ENCODE measurements around the gene CASZ1. TPM values are rescaled to one million over a fixed set of nuclear protein-coding genes. Genes with fewer than 3 reads are reported as not detected.

Gene CASZ1
- total RNA-seq, 6 donors from 2014 or later: 39.7 to 112 (median 60.8) TPM

DNA sequence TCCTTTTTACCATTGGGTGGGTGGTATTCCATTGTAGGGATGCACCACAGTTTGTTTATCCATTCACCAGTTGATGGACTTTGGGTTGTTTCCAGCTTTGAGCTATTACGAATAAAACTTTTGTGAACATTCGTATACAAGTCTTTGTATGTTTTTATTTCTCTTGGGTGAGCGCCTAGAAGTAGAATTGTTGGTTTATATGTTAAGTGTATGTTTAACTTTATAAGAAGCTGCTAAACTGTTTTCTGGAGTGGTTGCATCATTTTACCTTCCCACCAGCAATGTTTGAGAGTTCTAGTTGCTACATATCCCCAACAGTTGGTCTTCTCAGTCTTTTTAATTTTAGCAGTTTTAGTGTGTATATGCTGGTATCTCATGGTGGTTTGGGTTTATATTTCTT, 189.2 kb downstream of the CASZ1 start:
- TF ChIP-seq EP300 (IDR thresholded peaks at IDR 0.05) (no peak), POLR2A (IDR thresholded peaks at IDR 0.05) (no peak), POLR2AphosphoS5 (IDR thresholded peaks at IDR 0.05) (no peak)
- TF ChIP-seq, protein P1, sequence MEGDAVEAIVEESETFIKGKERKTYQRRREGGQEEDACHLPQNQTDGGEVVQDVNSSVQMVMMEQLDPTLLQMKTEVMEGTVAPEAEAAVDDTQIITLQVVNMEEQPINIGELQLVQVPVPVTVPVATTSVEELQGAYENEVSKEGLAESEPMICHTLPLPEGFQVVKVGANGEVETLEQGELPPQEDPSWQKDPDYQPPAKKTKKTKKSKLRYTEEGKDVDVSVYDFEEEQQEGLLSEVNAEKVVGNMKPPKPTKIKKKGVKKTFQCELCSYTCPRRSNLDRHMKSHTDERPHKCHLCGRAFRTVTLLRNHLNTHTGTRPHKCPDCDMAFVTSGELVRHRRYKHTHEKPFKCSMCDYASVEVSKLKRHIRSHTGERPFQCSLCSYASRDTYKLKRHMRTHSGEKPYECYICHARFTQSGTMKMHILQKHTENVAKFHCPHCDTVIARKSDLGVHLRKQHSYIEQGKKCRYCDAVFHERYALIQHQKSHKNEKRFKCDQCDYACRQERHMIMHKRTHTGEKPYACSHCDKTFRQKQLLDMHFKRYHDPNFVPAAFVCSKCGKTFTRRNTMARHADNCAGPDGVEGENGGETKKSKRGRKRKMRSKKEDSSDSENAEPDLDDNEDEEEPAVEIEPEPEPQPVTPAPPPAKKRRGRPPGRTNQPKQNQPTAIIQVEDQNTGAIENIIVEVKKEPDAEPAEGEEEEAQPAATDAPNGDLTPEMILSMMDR (IDR thresholded peaks at IDR 0.05): no peak
- H3K4me3 ChIP-seq: no peak overlapping the region
- WGBS, 2 donors: 66 to 74% methylated on average over 3 of the region's 3 CpGs
- no peak overlapping the region for H3K27ac ChIP-seq
- H3K36me3 ChIP-seq: no peaks in the 10 kb centered on the region
- H3K4me1 ChIP-seq: no peaks in the 10 kb centered on the region
- H3K9me3 ChIP-seq: no peaks in the 10 kb centered on the region
- H3K27me3 ChIP-seq: no peaks in the 10 kb centered on the region
- DNase-seq: no peak
- no peak for ATAC-seq (ENCODE audit: low FRiP score in 2 of 2)

DNA sequence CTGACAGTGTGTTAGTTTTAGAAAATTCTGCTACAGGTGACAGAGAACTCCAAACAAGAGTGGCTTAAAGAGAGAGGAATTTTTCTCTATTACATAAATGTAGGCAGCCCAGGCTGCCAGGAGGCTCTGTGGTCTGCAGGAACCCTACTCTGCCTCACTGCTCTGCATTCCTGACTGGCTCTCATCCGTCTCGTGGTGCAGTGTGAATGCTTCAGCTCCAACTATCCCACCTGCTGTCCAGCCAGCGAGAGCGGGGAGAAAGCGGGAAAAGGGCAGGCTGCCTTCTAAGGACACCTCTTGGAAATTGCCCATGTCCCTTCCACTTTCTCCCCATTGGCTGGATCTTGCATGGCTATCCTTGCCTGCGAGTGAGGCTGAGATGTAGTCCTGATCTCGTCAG, 190.4 kb downstream of the CASZ1 start:
- TF ChIP-seq POLR2A (IDR thresholded peaks at IDR 0.05): no peak
- no peak for TF ChIP-seq EP300 (IDR thresholded peaks at IDR 0.05)
- TF ChIP-seq, protein P1 (IDR thresholded peaks at IDR 0.05): no peak
- no peak for TF ChIP-seq POLR2AphosphoS5 (IDR thresholded peaks at IDR 0.05)
- Histone ChIP-seq H3K4me1 (no peaks in the 10 kb centered on the region), H3K4me3 (no peak overlapping the region), H3K27me3 (no peaks in the 10 kb centered on the region), H3K27ac (no peak overlapping the region), H3K36me3 (no peaks in the 10 kb centered on the region), H3K9me3 (no peaks in the 10 kb centered on the region)
- WGBS, 2 donors: 94% methylated on average over 7 of the region's 7 CpGs
- ATAC-seq (ENCODE audit: low FRiP score in 2 of 2) (no peak), DNase-seq (no peak)

DNA sequence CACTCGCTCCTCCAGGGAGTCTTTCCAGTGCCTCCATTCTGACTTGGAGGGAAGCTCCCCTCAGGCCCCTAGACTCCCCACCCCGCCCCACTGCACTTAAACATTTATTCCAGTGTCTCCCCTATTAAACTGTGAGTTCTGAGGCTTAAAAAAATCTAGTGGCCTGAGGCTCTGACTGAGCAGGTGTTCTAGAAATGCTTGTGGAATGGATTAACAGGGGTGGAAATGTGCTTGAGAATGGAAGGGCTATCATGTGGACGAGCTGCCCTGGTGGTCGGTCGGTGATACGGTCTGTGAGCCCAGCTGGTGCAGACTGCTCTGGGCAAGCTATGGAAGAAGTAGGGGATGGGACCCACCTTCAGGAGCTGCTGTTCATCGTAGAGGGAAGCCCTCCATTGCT, 191.5 kb downstream of the CASZ1 start:
- ATAC-seq (ENCODE audit: low FRiP score in 2 of 2) (no peak), DNase-seq (no peak)
- Histone ChIP-seq H3K27me3 (no peaks in the 10 kb centered on the region), H3K9me3 (no peaks in the 10 kb centered on the region), H3K36me3 (no peaks in the 10 kb centered on the region), H3K4me1 (no peaks in the 10 kb centered on the region), H3K27ac (no peak overlapping the region), H3K4me3 (no peak overlapping the region)
- TF ChIP-seq POLR2A (IDR thresholded peaks at IDR 0.05) (no peak), POLR2AphosphoS5 (IDR thresholded peaks at IDR 0.05) (no peak), EP300 (IDR thresholded peaks at IDR 0.05) (no peak)
- TF ChIP-seq, protein P1 (IDR thresholded peaks at IDR 0.05): no peak
- WGBS, 2 donors: 93 to 96% methylated on average over 6 to 7 of the region's 7 CpGs

DNA sequence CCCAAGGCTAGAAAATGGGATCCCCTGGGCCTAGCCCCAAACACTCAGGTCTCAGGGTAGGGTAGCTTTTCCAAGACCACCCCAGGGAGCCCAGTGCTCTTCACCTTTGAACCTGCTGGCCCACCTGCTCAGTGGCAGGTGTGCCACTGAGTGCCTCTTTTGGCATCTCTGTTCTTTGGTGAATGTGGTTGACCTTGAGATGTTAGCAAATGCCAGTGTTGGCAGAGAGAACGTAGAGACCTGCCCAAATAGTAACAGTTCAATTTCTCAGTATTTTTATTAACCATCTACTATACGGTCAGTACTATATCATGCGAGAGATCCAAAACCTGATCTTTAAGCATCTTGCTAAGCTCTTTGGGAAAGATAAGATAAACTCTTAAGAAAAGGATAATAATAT, 193.5 kb downstream of the CASZ1 start:
- no peak for DNase-seq
- Histone ChIP-seq H3K4me1 (peaks cover 0 to 4% (median 0%) of the 10 kb centered on the region in 4 donors), H3K36me3 (peaks cover 0 to 3% (median 0%) of the 10 kb centered on the region in 4 donors), H3K27me3 (no peaks in the 10 kb centered on the region), H3K4me3 (no peak overlapping the region), H3K9me3 (no peaks in the 10 kb centered on the region), H3K27ac (no peak overlapping the region)
- TF ChIP-seq, protein P1 (IDR thresholded peaks at IDR 0.05): no peak
- TF ChIP-seq EP300 (IDR thresholded peaks at IDR 0.05) (no peak), POLR2AphosphoS5 (IDR thresholded peaks at IDR 0.05) (no peak), POLR2A (IDR thresholded peaks at IDR 0.05) (no peak)
- ATAC-seq (ENCODE audit: low FRiP score in 2 of 2): no peak
- WGBS, 2 donors: 93 to 94% methylated on average over 3 of the region's 3 CpGs

DNA sequence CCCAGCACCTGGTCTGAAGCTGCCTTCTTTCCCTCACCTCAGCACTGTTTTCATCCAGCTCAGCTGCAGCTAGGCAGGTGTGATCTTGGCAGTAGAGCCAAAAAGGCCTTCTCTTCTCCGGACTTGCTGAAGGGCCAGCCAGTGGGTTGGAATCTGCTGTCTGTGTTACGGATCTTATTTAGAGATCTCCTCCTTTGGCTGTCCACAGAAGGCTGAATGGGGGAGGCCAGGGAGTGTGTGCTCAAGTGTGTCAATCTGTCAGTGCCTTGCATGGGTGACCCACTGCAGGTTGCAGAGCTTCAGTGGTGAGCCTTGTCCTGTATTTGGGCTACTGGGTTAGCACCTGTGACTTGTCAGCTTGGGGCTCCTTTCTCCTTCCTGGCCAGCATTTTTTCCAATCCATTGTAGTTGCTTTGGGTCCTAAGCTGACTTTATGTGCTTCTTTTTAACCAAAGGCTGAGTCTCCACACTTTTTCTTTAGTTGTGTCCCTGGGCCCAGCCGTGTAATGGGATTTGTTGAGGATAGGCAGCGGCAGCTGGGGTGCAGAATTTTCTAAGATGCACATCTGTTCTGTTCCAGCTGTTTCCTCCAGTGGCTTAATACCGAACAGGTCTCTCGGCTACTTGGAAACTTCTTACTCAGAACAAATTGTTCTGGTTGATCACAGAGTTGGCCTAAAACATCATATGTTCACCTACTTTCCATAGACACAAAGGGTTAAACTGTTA, 194.9 kb downstream of the CASZ1 start:
- Histone ChIP-seq H3K9me3 (no peaks in the 10 kb centered on the region), H3K27me3 (no peaks in the 10 kb centered on the region), H3K4me3 (no peak overlapping the region), H3K4me1 (peaks cover 0 to 14% (median 2%) of the 10 kb centered on the region in 4 donors), H3K27ac (no peak overlapping the region), H3K36me3 (peaks cover 0 to 3% (median 0%) of the 10 kb centered on the region in 4 donors)
- DNase-seq: no peak
- WGBS, 2 donors: 92 to 98% methylated on average over 6 of the region's 6 CpGs
- TF ChIP-seq, protein P1 (IDR thresholded peaks at IDR 0.05): no peak
- TF ChIP-seq POLR2A (IDR thresholded peaks at IDR 0.05) (no peak), POLR2AphosphoS5 (IDR thresholded peaks at IDR 0.05) (no peak), EP300 (IDR thresholded peaks at IDR 0.05) (no peak)
- no peak for ATAC-seq (ENCODE audit: low FRiP score in 2 of 2)
